ENCODE measurements around the gene AHRR. TPM values are rescaled to one million over a fixed set of nuclear protein-coding genes. Genes with fewer than 3 reads are reported as not detected.

AHRR gene
- total RNA-seq, 1 experiment from 2014 or later, result 2.2 TPM

GRCh38 chr5:376799-377325, 55.3 kb downstream of the AHRR start:
- Histone ChIP-seq H3K4ac (ENCODE audit: low read depth, low read length) (no peak overlapping the region), H2BK5ac (ENCODE audit: insufficient read length, low read length) (no peak overlapping the region), H3K4me1 (ENCODE audit: insufficient read depth, low read length) (no peaks in the 10 kb centered on the region), H3K9me3 (ENCODE audit: control insufficient read depth, low read depth, low read length) (no peaks in the 10 kb centered on the region), H3T11ph (ENCODE audit: low read length) (no peak overlapping the region), H4K8ac (replicated peaks; ENCODE audit: insufficient read length, low read depth, low read length) (no peak overlapping the region), H3K27ac (ENCODE audit: insufficient read length, low read depth, low read length) (no peak overlapping the region), H3K18ac (ENCODE audit: insufficient read length, low read depth, low read length) (no peak overlapping the region), H2BK15ac (ENCODE audit: low read depth, low read length) (no peak overlapping the region), H3K56ac (ENCODE audit: insufficient read length, low read depth, low read length) (no peak overlapping the region), H3K23ac (ENCODE audit: insufficient read length, low read depth, low read length) (no peak overlapping the region), H4K91ac (ENCODE audit: insufficient read length, low read depth, low read length) (no peak overlapping the region), H3K79me2 (ENCODE audit: insufficient read depth, low read length) (no peaks in the 10 kb centered on the region), H2BK20ac (ENCODE audit: low read depth, low read length, poor library complexity, severe bottlenecking) (no peak overlapping the region), H3K9ac (ENCODE audit: extremely low read depth, insufficient read length, low read length) (no peak overlapping the region), H4K5ac (ENCODE audit: insufficient read length, low read depth, low read length) (no peak overlapping the region), H2AK5ac (ENCODE audit: insufficient read length, low read length) (no peak overlapping the region), H3K4me2 (ENCODE audit: insufficient read depth, insufficient read length, low read length) (no peak overlapping the region), H3K79me1 (ENCODE audit: insufficient read depth, low read depth, low read length, poor library complexity, severe bottlenecking) (no peaks in the 10 kb centered on the region), H3K27me3 (ENCODE audit: insufficient read depth, low read length) (peaks cover 2% of the 10 kb centered on the region; the same call in 1 of the 2 replicates), H3K23me2 (ENCODE audit: insufficient read length, low read depth, low read length, poor library complexity, severe bottlenecking) (peaks cover 5% of the 10 kb centered on the region), H2BK12ac (ENCODE audit: insufficient read length, low read depth, low read length) (no peak overlapping the region), H2BK120ac (ENCODE audit: low read depth, low read length, poor library complexity, severe bottlenecking) (no peak overlapping the region), H3K14ac (ENCODE audit: insufficient read depth, low read length) (no peak overlapping the region), H4K20me1 (ENCODE audit: control insufficient read depth, insufficient read depth, insufficient read length) (no peaks in the 10 kb centered on the region), H2AFZ (ENCODE audit: low read length) (no peak overlapping the region)
- WGBS (ENCODE audit: extremely low coverage, insufficient read length, low lambda C conversion rate), result no CpG with 5 or more reads among the region's 12 CpGs
- TF ChIP-seq, protein P1, sequence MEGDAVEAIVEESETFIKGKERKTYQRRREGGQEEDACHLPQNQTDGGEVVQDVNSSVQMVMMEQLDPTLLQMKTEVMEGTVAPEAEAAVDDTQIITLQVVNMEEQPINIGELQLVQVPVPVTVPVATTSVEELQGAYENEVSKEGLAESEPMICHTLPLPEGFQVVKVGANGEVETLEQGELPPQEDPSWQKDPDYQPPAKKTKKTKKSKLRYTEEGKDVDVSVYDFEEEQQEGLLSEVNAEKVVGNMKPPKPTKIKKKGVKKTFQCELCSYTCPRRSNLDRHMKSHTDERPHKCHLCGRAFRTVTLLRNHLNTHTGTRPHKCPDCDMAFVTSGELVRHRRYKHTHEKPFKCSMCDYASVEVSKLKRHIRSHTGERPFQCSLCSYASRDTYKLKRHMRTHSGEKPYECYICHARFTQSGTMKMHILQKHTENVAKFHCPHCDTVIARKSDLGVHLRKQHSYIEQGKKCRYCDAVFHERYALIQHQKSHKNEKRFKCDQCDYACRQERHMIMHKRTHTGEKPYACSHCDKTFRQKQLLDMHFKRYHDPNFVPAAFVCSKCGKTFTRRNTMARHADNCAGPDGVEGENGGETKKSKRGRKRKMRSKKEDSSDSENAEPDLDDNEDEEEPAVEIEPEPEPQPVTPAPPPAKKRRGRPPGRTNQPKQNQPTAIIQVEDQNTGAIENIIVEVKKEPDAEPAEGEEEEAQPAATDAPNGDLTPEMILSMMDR (conservative IDR thresholded peaks at IDR 0.05), result no peak
- peaks cover 33% of the 10 kb centered on the region for H3K27me3 Mint-ChIP-seq (ENCODE audit: low read depth)
- peaks cover 0 to 3% of the 10 kb centered on the region in 2 experiments; a peak in 2 of 5 replicates for H3K9me3 Mint-ChIP-seq
- no peak overlapping the region; a peak in 1 of 7 replicates for H3K27ac Mint-ChIP-seq
- no peaks in the 10 kb centered on the region; a peak in 1 of 7 replicates for H3K36me3 Mint-ChIP-seq (ENCODE audit: insufficient read depth in 1 of 3, low read depth in 3 of 3)
- H3K4me3 Mint-ChIP-seq, result no peak overlapping the region
- DNase-seq, result no peak
- peaks cover 5 to 11% of the 10 kb centered on the region in 2 experiments for H3K4me1 Mint-ChIP-seq
